Esophagus muscularis mucosa (tissue), 3 donors: Measurements from ENCODE around the gene PLN.

ENCODE experiments used
- EP300 ChIP-seq: sonication (generic); formaldehyde crosslinking; IDR thresholded peaks from one replicate; pipeline ENCODE4 v1.6.1; 2017; ENCODE audit warnings: antibody characterized with exemption
- TF ChIP-seq, protein P1 (sequence below), 3 experiments: fragments of 200-600 bp in 2 of 3; fragments of 450-650 bp in 1 of 3; sonication (generic) in 2 of 3; IDR thresholded peaks; one replicate each; pipeline ENCODE4 v1.5.1; 2017 to 2019; ENCODE audit warnings: antibody characterized with exemption in 3 of 3, mild to moderate bottlenecking in 2 of 3, moderate library complexity in 1 of 3

- TF ChIP-seq EP300, result no peak
- TF ChIP-seq, protein P1, sequence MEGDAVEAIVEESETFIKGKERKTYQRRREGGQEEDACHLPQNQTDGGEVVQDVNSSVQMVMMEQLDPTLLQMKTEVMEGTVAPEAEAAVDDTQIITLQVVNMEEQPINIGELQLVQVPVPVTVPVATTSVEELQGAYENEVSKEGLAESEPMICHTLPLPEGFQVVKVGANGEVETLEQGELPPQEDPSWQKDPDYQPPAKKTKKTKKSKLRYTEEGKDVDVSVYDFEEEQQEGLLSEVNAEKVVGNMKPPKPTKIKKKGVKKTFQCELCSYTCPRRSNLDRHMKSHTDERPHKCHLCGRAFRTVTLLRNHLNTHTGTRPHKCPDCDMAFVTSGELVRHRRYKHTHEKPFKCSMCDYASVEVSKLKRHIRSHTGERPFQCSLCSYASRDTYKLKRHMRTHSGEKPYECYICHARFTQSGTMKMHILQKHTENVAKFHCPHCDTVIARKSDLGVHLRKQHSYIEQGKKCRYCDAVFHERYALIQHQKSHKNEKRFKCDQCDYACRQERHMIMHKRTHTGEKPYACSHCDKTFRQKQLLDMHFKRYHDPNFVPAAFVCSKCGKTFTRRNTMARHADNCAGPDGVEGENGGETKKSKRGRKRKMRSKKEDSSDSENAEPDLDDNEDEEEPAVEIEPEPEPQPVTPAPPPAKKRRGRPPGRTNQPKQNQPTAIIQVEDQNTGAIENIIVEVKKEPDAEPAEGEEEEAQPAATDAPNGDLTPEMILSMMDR (IDR thresholded peaks at IDR 0.05), result no peak
Measured at GRCh38 chr6:118588626-118589025, 40.5 kb downstream of the PLN start.
